ENCODE results near the gene PAPOLB.

DNA sequence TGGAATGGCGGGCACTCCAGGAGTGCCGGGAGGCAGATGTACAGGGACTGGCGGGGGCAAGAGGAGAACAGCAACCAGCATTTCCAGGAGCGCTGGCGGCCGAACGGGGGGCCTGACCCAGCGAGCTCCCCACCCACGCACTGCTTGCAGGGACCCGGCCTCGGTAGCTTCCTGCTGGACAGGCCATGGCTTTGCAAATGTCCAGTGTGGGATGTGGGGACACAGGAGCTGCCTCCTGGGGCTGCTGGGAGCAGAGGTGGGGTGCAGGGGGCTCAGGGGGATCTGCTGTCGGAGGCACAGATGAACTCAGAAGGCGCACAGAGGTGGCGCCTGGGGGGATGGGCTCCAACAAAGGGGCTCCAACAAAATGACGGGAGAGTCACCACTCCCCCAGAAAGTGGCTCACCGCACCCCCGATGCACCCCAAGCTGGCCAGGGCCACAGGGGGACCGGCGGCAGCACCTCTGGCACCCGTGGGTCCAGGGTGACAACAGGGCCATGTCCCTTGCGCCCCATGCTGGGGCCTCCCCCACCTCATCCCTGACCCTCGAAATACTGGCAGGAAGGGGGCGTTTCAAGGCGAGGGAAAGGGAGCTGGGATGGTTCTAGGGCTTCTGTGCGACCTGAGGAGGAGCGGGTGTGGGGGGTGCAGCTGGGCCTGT, 45.3 kb downstream of the PAPOLB start:
- TF ChIP-seq, protein P1, sequence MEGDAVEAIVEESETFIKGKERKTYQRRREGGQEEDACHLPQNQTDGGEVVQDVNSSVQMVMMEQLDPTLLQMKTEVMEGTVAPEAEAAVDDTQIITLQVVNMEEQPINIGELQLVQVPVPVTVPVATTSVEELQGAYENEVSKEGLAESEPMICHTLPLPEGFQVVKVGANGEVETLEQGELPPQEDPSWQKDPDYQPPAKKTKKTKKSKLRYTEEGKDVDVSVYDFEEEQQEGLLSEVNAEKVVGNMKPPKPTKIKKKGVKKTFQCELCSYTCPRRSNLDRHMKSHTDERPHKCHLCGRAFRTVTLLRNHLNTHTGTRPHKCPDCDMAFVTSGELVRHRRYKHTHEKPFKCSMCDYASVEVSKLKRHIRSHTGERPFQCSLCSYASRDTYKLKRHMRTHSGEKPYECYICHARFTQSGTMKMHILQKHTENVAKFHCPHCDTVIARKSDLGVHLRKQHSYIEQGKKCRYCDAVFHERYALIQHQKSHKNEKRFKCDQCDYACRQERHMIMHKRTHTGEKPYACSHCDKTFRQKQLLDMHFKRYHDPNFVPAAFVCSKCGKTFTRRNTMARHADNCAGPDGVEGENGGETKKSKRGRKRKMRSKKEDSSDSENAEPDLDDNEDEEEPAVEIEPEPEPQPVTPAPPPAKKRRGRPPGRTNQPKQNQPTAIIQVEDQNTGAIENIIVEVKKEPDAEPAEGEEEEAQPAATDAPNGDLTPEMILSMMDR (IDR thresholded peaks at IDR 0.05), result no peak
- TF ChIP-seq POLR2A (IDR thresholded peaks at IDR 0.05), result no peak

Data from testis (tissue), 2 donors.